Neuron (in vitro differentiated cells): ENCODE measurements around the gene CAMTA2.
"Not testable (repeated sequence)": the region's sequence is repeated elsewhere in the genome, so short reads cannot be mapped to it uniquely, and the experiment has no call there.

Experiments used
- H2AFZ ChIP-seq: one replicate; pipeline ENCODE4 v1.6.1; 2013; ENCODE audit warnings: low read depth, mild to moderate bottlenecking, inconsistent platforms, low read length, moderate library complexity
- H3K27me3 ChIP-seq: one replicate; pipeline ENCODE4 v1.6.1; 2013; ENCODE audit warnings: low read length; ENCODE audit not compliant: insufficient read depth
- H3K36me3 ChIP-seq: one replicate; pipeline ENCODE4 v1.6.1; 2013; ENCODE audit warnings: low read length; ENCODE audit not compliant: insufficient read depth
- H3K4me1 ChIP-seq: one replicate; pipeline ENCODE4 v1.6.1; 2013; ENCODE audit warnings: low read length; ENCODE audit not compliant: insufficient read depth
- H3K4me3 ChIP-seq: 2 replicates; pipeline ENCODE4 v1.5.1; 2013; ENCODE audit warnings: mild to moderate bottlenecking, low read length, moderate library complexity
- H3K9me3 ChIP-seq: one replicate; pipeline ENCODE4 v1.6.1; 2013; ENCODE audit warnings: low read length

The CAMTA2 gene

DNA sequence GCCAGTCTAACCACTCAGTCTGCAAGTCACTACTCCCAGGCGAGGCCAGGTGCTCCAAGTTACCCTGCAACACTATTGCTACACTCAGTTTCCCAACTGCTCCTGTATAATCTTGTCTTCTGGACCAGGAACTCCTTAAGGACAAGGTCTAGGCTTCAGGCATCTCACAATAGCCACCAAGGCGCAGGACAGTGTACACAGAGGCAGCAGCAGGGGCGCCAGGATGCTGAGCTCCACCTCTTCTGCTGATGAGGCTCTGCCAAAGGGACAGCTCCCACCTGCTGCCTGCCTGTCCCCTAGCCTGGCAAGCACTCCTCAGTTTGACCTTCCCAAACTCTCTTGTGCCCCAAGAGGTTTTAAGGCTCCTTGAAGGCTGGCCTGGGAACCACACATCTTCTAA is 51.0 kb downstream of the CAMTA2 start:
- Histone ChIP-seq H2AFZ (no peak overlapping the region), H3K4me3 (no peak overlapping the region), H3K27me3 (no peaks in the 10 kb centered on the region), H3K9me3 (no peaks in the 10 kb centered on the region), H3K4me1 (peaks cover 18% of the 10 kb centered on the region), H3K36me3 (peaks cover 17% of the 10 kb centered on the region)

- Histone ChIP-seq H3K36me3 (peaks cover 17% of the 10 kb centered on the region), H3K9me3 (no peaks in the 10 kb centered on the region), H3K27me3 (no peaks in the 10 kb centered on the region), H3K4me1 (peaks cover 11% of the 10 kb centered on the region), H2AFZ (no peak overlapping the region), H3K4me3 (no peak overlapping the region)
Measured at GRCh38 chr17:4935650-4936049, 51.8 kb downstream of the CAMTA2 start.

DNA sequence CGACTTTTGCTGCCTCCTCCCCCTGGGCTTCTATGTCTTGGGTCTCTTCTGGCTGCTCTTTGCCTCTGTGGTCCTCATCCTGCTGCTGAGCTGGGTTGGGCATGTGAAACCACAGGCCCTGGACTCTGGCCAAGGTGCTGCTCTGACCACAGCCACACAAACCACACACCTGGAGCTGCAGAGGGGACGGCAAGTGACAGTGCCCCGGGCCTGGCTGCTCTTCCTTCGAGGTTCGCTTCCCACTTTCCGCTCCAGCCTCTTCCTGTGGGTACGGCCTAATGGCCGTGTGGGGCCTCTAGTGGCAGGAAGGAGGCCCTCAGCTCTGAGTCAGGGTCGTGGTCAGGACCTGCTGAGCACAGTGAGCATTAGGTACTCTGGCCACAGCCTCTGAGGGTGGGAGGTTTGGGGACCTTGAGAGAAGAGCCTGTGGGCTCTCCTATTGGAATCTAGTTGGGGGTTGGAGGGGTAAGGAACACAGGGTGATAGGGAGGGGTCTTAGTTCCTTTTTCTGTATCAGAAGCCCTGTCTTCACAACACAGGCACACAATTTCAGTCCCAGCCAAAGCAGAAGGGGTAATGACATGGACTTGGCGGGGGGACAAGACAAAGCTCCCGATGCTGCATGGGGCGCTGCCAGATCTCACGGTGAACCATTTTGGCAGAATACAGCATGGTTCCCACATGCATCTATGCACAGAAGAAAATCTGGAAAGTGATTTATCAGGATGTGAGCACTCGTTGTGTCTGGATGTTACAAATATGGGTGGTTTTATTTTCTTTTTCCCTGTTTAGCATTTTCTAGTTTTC is 53.1 kb downstream of the CAMTA2 start:
- Histone ChIP-seq H2AFZ (no peak overlapping the region), H3K9me3 (no peaks in the 10 kb centered on the region), H3K4me1 (peaks cover 11% of the 10 kb centered on the region), H3K4me3 (no peak overlapping the region), H3K27me3 (no peaks in the 10 kb centered on the region), H3K36me3 (peaks cover 17% of the 10 kb centered on the region)

DNA sequence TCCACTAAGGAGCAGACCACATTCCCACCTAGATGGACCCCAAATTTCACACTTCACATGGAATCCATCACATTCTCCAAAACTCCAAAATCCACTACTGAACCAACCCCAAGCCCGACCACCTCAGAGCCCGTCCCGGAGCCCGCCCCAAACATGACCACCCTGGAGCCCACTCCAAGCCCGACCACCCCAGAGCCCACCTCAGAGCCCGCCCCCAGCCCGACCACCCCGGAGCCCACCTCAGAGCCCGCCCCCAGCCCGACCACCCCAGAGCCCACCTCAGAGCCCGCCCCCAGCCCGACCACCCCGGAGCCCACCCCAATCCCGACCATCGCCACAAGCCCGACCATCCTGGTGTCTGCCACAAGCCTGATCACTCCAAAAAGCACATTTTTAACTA is 53.8 kb downstream of the CAMTA2 start:
- H2AFZ ChIP-seq = no peak overlapping the region

DNA sequence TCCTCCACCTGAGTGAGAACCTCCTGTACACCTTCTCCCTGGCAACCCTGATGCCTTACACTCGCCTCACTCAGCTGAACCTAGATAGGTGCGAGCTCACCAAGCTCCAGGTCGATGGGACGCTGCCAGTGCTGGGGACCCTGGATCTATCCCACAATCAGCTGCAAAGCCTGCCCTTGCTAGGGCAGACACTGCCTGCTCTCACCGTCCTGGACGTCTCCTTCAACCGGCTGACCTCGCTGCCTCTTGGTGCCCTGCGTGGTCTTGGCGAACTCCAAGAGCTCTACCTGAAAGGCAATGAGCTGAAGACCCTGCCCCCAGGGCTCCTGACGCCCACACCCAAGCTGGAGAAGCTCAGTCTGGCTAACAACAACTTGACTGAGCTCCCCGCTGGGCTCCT is 54.7 kb downstream of the CAMTA2 start:
- Histone ChIP-seq H3K4me1 (no peaks in the 10 kb centered on the region), H3K4me3 (no peak overlapping the region), H3K9me3 (no peaks in the 10 kb centered on the region), H3K27me3 (no peaks in the 10 kb centered on the region), H2AFZ (no peak overlapping the region), H3K36me3 (peaks cover 10% of the 10 kb centered on the region)

More for the DNA sequence above, 53.8 kb downstream of the CAMTA2 start:
- peaks cover 17% of the 10 kb centered on the region for H3K36me3 ChIP-seq
- H3K27me3 ChIP-seq = no peaks in the 10 kb centered on the region
- no peak overlapping the region for H3K4me3 ChIP-seq
- no peaks in the 10 kb centered on the region for H3K9me3 ChIP-seq
- H3K4me1 ChIP-seq = peaks cover 4% of the 10 kb centered on the region

DNA sequence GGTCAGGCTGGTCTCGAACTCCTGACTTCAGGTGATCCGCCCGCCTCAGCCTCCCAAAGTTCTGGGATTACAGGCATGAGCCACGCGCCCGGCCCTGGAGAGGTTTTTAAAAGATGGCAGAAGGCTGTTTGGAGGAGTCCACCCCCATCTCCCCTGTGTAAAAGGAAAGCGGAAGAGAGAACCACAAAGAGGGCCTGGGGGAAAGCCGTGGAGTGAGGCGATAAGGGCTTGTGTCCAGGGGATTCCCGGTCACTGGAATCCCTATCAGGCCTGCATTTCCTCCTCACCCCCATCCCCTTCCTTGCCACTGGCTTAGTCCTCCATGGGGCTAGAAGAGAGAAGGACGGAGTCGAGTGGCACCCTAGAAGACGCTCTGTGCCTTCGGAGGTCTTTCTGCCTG is 55.5 kb downstream of the CAMTA2 start, which contains the start of gene GP1BA:
Gene GP1BA, plus strand, starts transcription at position 315 of the 400 bp plus-strand sequence. CDS start 328 bp downstream, outside the sequence.
- H2AFZ ChIP-seq = no peak within 1 kb of the TSS
- no peaks in the 10 kb centered on the region for H3K4me1 ChIP-seq
- H3K4me3 ChIP-seq = no peak within 1 kb of the TSS
- H3K36me3 ChIP-seq = peaks cover 3% of the 10 kb centered on the region
- no peaks in the 10 kb centered on the region for H3K27me3 ChIP-seq
- no peaks in the 10 kb centered on the region for H3K9me3 ChIP-seq

GRCh38 chr17:4928881-4929280 is 58.6 kb downstream of the CAMTA2 start:
- Histone ChIP-seq H3K4me3 (no peak overlapping the region), H3K27me3 (no peaks in the 10 kb centered on the region), H2AFZ (no peak overlapping the region), H3K4me1 (no peaks in the 10 kb centered on the region), H3K36me3 (no peaks in the 10 kb centered on the region), H3K9me3 (no peaks in the 10 kb centered on the region)

- H2AFZ ChIP-seq, H3K4me3 ChIP-seq, H3K27me3 ChIP-seq, H3K36me3 ChIP-seq, H3K9me3 ChIP-seq, H3K4me1 ChIP-seq: not testable (repeated sequence)
Measured at GRCh38 chr17:4926577-4927335, 60.7 kb downstream of the CAMTA2 start.

DNA sequence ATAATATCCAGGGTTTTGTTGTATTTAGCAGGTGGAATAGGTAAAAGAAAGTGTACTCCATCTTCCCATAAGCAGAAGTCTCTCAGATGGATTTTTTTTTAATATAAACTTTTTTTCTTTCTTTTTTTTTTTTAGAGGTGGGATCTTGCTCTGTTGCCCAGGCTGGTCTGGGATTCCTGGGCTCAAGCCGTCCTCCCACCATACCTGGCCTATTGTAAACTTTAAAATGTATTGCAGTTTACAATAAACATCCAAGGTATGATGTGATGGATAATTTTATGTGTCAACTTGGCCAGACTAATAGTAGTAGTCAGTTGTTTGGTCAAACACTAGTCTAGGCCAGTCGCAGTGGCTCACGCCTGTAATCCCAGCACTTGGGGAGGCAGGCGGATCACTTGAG is 66.2 kb downstream of the CAMTA2 start:
- no peaks in the 10 kb centered on the region for H3K27me3 ChIP-seq
- H2AFZ ChIP-seq = no peak overlapping the region
- peaks cover 3% of the 10 kb centered on the region for H3K4me1 ChIP-seq
- H3K36me3 ChIP-seq = no peaks in the 10 kb centered on the region
- H3K4me3 ChIP-seq = no peak overlapping the region
- no peaks in the 10 kb centered on the region for H3K9me3 ChIP-seq

GRCh38 chr17:4920351-4921048 is 67.0 kb downstream of the CAMTA2 start:
- Histone ChIP-seq H3K4me1 (peaks cover 3% of the 10 kb centered on the region), H3K9me3 (no peaks in the 10 kb centered on the region), H3K27me3 (no peaks in the 10 kb centered on the region), H3K4me3 (no peak overlapping the region), H2AFZ (no peak overlapping the region), H3K36me3 (no peaks in the 10 kb centered on the region)

DNA sequence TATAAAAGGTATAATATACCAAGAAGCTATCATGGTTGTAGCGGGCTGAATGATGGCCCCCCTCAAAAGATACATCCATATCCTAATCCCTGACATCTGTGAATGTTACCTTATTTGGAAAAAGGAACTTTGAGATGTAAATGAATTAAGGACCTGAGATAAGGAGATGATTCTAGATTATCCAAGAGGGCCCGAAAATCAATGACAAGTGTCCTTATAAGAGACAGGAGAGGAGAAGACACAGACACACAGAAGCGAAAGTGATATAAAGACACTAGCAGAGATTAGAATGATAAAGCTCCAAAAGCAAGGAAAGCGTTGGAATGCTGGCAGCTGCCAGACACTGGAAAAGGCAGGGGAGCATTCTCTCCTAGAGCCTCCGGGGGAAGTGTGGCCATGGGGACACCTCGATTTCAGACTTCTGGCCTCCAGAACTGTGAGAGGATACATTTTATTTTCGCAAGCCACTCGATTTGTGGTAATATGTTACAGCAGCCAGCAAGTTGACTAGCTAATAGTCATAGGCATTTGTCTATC is 67.9 kb downstream of the CAMTA2 start:
- Histone ChIP-seq H3K27me3 (no peaks in the 10 kb centered on the region), H2AFZ (no peak overlapping the region), H3K9me3 (no peaks in the 10 kb centered on the region), H3K36me3 (no peaks in the 10 kb centered on the region), H3K4me3 (no peak overlapping the region), H3K4me1 (peaks cover 3% of the 10 kb centered on the region)
